Common myeloid progenitor, CD34-positive (primary cell): ENCODE results near the gene MAPT.
"Not testable (repeated sequence)": the region's sequence is repeated elsewhere in the genome, so short reads cannot be mapped to it uniquely, and the experiment has no call there.

Experiments
- CTCF ChIA-PET: fragments of 350-600 bp; sonication (Branson Sonifier 250); formaldehyde crosslinking; loops from one replicate; lab custom pipeline; 2021; ENCODE audit warnings: antibody characterized with exemption; lab: Charles Lee
- POLR2A ChIA-PET: fragments of 350-600 bp; sonication (Branson Sonifier 250); formaldehyde crosslinking; loops from one replicate; lab custom pipeline; 2021; ENCODE audit warnings: antibody characterized with exemption; lab: Charles Lee
- DNase-seq, 3 donors: peaks; one replicate each; pipeline versions ENCODE4 v3.0.0 to v3.0.0-alpha.2; 2013
- H3K27ac ChIP-seq, 2 experiments: 1 replicate in 1 of 2; 2 replicates in 1 of 2; pipeline ENCODE4 v1.7.0; 2013; ENCODE audit warnings: inconsistent platforms in 2 of 2, low read length in 2 of 2, mild to moderate bottlenecking in 2 of 2, low read depth in 1 of 2, moderate library complexity in 1 of 2; ENCODE audit not compliant: severe bottlenecking in 2 of 2, insufficient read depth in 1 of 2, poor library complexity in 1 of 2
- H3K27me3 ChIP-seq, 5 experiments: replicated peaks in 2 of 5; 1 replicate in 3 of 5; 2 replicates in 2 of 5; pipeline versions ENCODE4 v1.6.1 to v1.7.0; 2013; ENCODE audit warnings: low read length in 4 of 5, mild to moderate bottlenecking in 2 of 5, moderate library complexity in 2 of 5, inconsistent platforms in 1 of 5; ENCODE audit not compliant: insufficient read depth in 5 of 5, control insufficient read depth in 4 of 5
- H3K36me3 ChIP-seq, 4 experiments: 1 replicate in 2 of 4; 2 replicates in 2 of 4; pipeline versions ENCODE4 v1.6.1 to v1.7.0; 2013; ENCODE audit warnings: low read length in 3 of 4, control low read depth in 1 of 4, mild to moderate bottlenecking in 1 of 4; ENCODE audit not compliant: control insufficient read depth in 4 of 4, insufficient read depth in 4 of 4
- H3K4me1 ChIP-seq, 4 experiments: 1 replicate in 3 of 4; 2 replicates in 1 of 4; pipeline versions ENCODE4 v1.6.1 to v1.7.1; 2013; ENCODE audit warnings: low read length in 3 of 4, mild to moderate bottlenecking in 3 of 4, control low read depth in 1 of 4, inconsistent platforms in 1 of 4, moderate library complexity in 1 of 4; ENCODE audit not compliant: control insufficient read depth in 4 of 4, insufficient read depth in 4 of 4; ENCODE audit errors: control extremely low read depth in 1 of 4
- H3K4me3 ChIP-seq, 7 experiments: 1 replicate in 4 of 7; 2 replicates in 3 of 7; pipeline versions ENCODE4 v1.5.1 to v1.7.0; 2013; ENCODE audit warnings: mild to moderate bottlenecking in 7 of 7, low read length in 6 of 7, moderate library complexity in 6 of 7, inconsistent platforms in 2 of 7, low read depth in 2 of 7, control low read depth in 1 of 7; ENCODE audit not compliant: insufficient read depth in 4 of 7, control insufficient read depth in 1 of 7; ENCODE audit errors: extremely low read depth in 1 of 7
- H3K9me3 ChIP-seq, 5 experiments: 1 replicate in 4 of 5; 2 replicates in 1 of 5; pipeline versions ENCODE4 v1.6.1 to v1.7.1; 2013; ENCODE audit warnings: low read length in 4 of 5, mild to moderate bottlenecking in 2 of 5, inconsistent platforms in 1 of 5, low read depth in 1 of 5, moderate library complexity in 1 of 5; ENCODE audit not compliant: control insufficient read depth in 4 of 5, insufficient read depth in 2 of 5; ENCODE audit errors: control extremely low read depth in 1 of 5
- WGBS: methylation state at CpG from one replicate; pipeline ENCODE4 v1.1.5; 2013; ENCODE audit not compliant: insufficient coverage; 5-methylcytosine and 5-hydroxymethylcytosine counted together

The MAPT gene

GRCh38 chr17:45934044-45934979 lies 40.0 kb downstream of the MAPT start:
- Histone ChIP-seq H3K4me3 (no peak overlapping the region), H3K9me3 (peaks cover 0 to 3% (median 0%) of the 10 kb centered on the region in 5 experiments), H3K4me1 (no peaks in the 10 kb centered on the region), H3K36me3 (no peaks in the 10 kb centered on the region), H3K27me3 (peaks cover 0 to 5% (median 3%) of the 10 kb centered on the region in 5 experiments), H3K27ac (no peak overlapping the region)
- DNase-seq, result no peak
- WGBS, result 95% methylated on average over 10 of the region's 12 CpGs
- CTCF ChIA-PET, result no interaction called here
- POLR2A ChIA-PET, result no interaction called here

GRCh38 chr17:45935197-45935709 lies 40.9 kb downstream of the MAPT start:
- ChIA-PET CTCF (interaction anchor here (0.5 kb wide), 1 partner anchor 26 kb away, joined by 3 read pairs; no protein-coding TSS in a partner anchor), POLR2A (no interaction called here)
- Histone ChIP-seq H3K27ac (no peak overlapping the region), H3K27me3 (peaks cover 0 to 6% (median 5%) of the 10 kb centered on the region in 5 experiments), H3K4me1 (no peaks in the 10 kb centered on the region), H3K36me3 (no peaks in the 10 kb centered on the region), H3K4me3 (no peak overlapping the region), H3K9me3 (peaks cover 0 to 2% (median 0%) of the 10 kb centered on the region in 5 experiments)
- WGBS, result 98% methylated on average over 6 of the region's 8 CpGs
- DNase-seq, result no peak

GRCh38 chr17:45935710-45936509 lies 41.6 kb downstream of the MAPT start:
- ChIA-PET POLR2A (interaction anchor here (1.1 kb wide), 1 partner anchor 12 kb away, joined by 3 read pairs; no protein-coding TSS in a partner anchor), CTCF (interaction anchor here (0.5 to 3.2 kb wide), 3 partner anchors 11 to 25 kb away, joined by 3 to 13 read pairs (median 3); no protein-coding TSS in a partner anchor)
- H3K36me3 ChIP-seq, result no peaks in the 10 kb centered on the region
- 87% methylated on average over 8 of the region's 10 CpGs for whole genome bisulfite sequencing
- peaks cover 0 to 7% (median 5%) of the 10 kb centered on the region in 5 experiments for H3K27me3 ChIP-seq
- no peaks in the 10 kb centered on the region for H3K9me3 ChIP-seq
- H3K4me1 ChIP-seq, result no peaks in the 10 kb centered on the region
- no peak for DNase-seq
- no peak overlapping the region for H3K4me3 ChIP-seq
- no peak overlapping the region for H3K27ac ChIP-seq

- CTCF ChIA-PET, result interaction anchor here (0.9 to 3.2 kb wide), 3 partner anchors 10 to 12 kb away, joined by 3 to 13 read pairs (median 3); no protein-coding TSS in a partner anchor
- peaks cover 0 to 7% (median 5%) of the 10 kb centered on the region in 5 experiments for H3K27me3 ChIP-seq
- POLR2A ChIA-PET, result interaction anchor here (1.1 kb wide), 1 partner anchor 13 kb away, joined by 3 read pairs; no protein-coding TSS in a partner anchor
- H3K36me3 ChIP-seq, result no peaks in the 10 kb centered on the region
- no peak overlapping the region for H3K4me3 ChIP-seq
- no peak overlapping the region for H3K27ac ChIP-seq
- DNase-seq, result no peak
- WGBS, result 90% methylated on average over 3 of the region's 4 CpGs
- H3K4me1 ChIP-seq, result no peaks in the 10 kb centered on the region
- no peaks in the 10 kb centered on the region for H3K9me3 ChIP-seq
These were observed 42.3 kb downstream of the MAPT start for GRCh38 chr17:45936610-45937009.

- POLR2A ChIA-PET, result interaction anchor here (1.1 kb wide), 1 partner anchor 14 kb away, joined by 3 read pairs; no protein-coding TSS in a partner anchor
- H3K9me3 ChIP-seq, DNase-seq, H3K4me3 ChIP-seq, H3K4me1 ChIP-seq, H3K36me3 ChIP-seq, H3K27ac ChIP-seq, H3K27me3 ChIP-seq: not testable (repeated sequence)
- CTCF ChIA-PET, result interaction anchor here (0.7 to 3.2 kb wide), 3 partner anchors 10 to 27 kb away, joined by 3 to 13 read pairs (median 4); no protein-coding TSS in a partner anchor
These were observed 42.8 kb downstream of the MAPT start for GRCh38 chr17:45937186-45937585.

- 77% methylated on average over 5 of the region's 5 CpGs for WGBS
- CTCF ChIA-PET, result interaction anchor here (0.6 kb wide), 1 partner anchor 622 kb away, joined by 3 read pairs; no protein-coding TSS in a partner anchor
- H3K4me3 ChIP-seq, result no peak overlapping the region
These were observed 45.0 kb downstream of the MAPT start for GRCh38 chr17:45939395-45939794.

More at GRCh38 chr17:45939395-45939794, 45.0 kb downstream of the MAPT start:
- H3K36me3 ChIP-seq, result no peaks in the 10 kb centered on the region
- no peaks in the 10 kb centered on the region for H3K9me3 ChIP-seq
- POLR2A ChIA-PET, result no interaction called here
- peaks cover 0 to 11% (median 3%) of the 10 kb centered on the region in 5 experiments for H3K27me3 ChIP-seq
- no peaks in the 10 kb centered on the region for H3K4me1 ChIP-seq
- H3K27ac ChIP-seq, result no peak overlapping the region
- DNase-seq, result no peak
